K562 (cell line): Measurements from ENCODE around the gene AGFG1. TPM values are rescaled to one million over a fixed set of nuclear protein-coding genes. Genes with fewer than 3 reads are reported as not detected.

Experiments used
- ATAC-seq: fragments of 200-7000 bp; cut with Tn5 transposase; 3 replicates; pipeline ENCODE4 v1.9.1; 2020; ENCODE audit warnings: moderate library complexity
- BruUV-seq: library from RNA; stranded (reverse); fragments of 400-500 nt; replicated peaks from 2 replicates; lab custom pipeline; 2021; lab: Mats Ljungman, UMichigan
- CTCF ChIA-PET: fragments of 300-600 bp; formaldehyde crosslinking; extraction: SDS; loops from one replicate; lab custom pipeline; 2021; ENCODE audit warnings: low intra/inter-chr PET ratio; lab: Yijun Ruan, JAX
- POLR2A ChIA-PET: fragments of 300-600, 350-650 bp; sonication (Branson Sonifier 250); formaldehyde crosslinking; extraction: SDS; loops from one replicate; lab custom pipeline; 2021; ENCODE audit warnings: antibody characterized with exemption, inconsistent platforms; lab: Yijun Ruan, JAX
- DNase-seq, 4 experiments: peaks; one replicate each; pipeline versions ENCODE4 v3.0.0 to v3.0.0-alpha.2; 2011 to 2018; ENCODE audit warnings: low spot score in 3 of 4, mixed read lengths in 3 of 4; ENCODE audit errors: extremely low read depth in 1 of 4
- FAIRE-seq: peaks from 2 replicates; lab custom pipeline; 2011; peaks lifted over from hg19 to GRCh38; lab: Jason Lieb, UNC
- H2AFZ ChIP-seq: 2 replicates; pipeline ENCODE4 v1.6.0; 2011; ENCODE audit warnings: low read depth, low read length, control low read depth, inconsistent platforms
- H3K27ac ChIP-seq: fragments of 200-600 bp; 3 replicates; pipeline ENCODE4 v1.8.0; 2011; ENCODE audit warnings: low read depth, mild to moderate bottlenecking, control low read depth, inconsistent platforms, low read length, moderate library complexity, mixed read lengths; ENCODE audit errors: extremely low read depth
- H3K27me3 ChIP-seq, 2 experiments: fragments of 300-600 bp in 1 of 2; 2 replicates in 1 of 2; 3 replicates in 1 of 2; pipeline versions ENCODE4 v1.6.0 to v1.8.0; 2011; ENCODE audit warnings: inconsistent platforms in 2 of 2, low read length in 2 of 2, mild to moderate bottlenecking in 1 of 2, mixed read lengths in 1 of 2, moderate library complexity in 1 of 2; ENCODE audit not compliant: control insufficient read depth in 2 of 2, insufficient read depth in 2 of 2
- H3K36me3 ChIP-seq: fragments of 300-600 bp; 3 replicates; pipeline ENCODE4 v1.8.0; 2011; ENCODE audit warnings: mild to moderate bottlenecking, low read length, inconsistent platforms; ENCODE audit not compliant: control insufficient read depth, insufficient read depth
- H3K4me1 ChIP-seq, 2 experiments: fragments of 200-600 bp in 1 of 2; replicated peaks in 1 of 2; 2 replicates in 1 of 2; 3 replicates in 1 of 2; pipeline versions ENCODE4 v1.5.1 to v1.8.0; 2011; ENCODE audit warnings: inconsistent platforms in 2 of 2, low read length in 2 of 2, mild to moderate bottlenecking in 1 of 2, mixed read lengths in 1 of 2, moderate library complexity in 1 of 2; ENCODE audit not compliant: control insufficient read depth in 2 of 2, insufficient read depth in 2 of 2
- H3K4me2 ChIP-seq: 2 replicates; pipeline ENCODE4 v1.6.1; 2011; ENCODE audit warnings: low read length, control low read depth, inconsistent platforms, mixed read lengths; ENCODE audit not compliant: insufficient read depth
- H3K4me3 ChIP-seq: fragments of 200-600 bp; sonication (generic), shearing (Covaris generic); 2 replicates; pipeline ENCODE4 v1.5.1; 2016; ENCODE audit warnings: control low read depth, inconsistent platforms
- H3K79me2 ChIP-seq: fragments of 200-600 bp; 3 replicates; pipeline ENCODE4 v1.8.0; 2011; ENCODE audit warnings: low read length, inconsistent platforms; ENCODE audit not compliant: control insufficient read depth, insufficient read depth
- H3K9ac ChIP-seq, 2 experiments: 2 replicates each; pipeline versions ENCODE4 v1.6.0 to v1.6.1; 2011; ENCODE audit warnings: low read depth in 2 of 2, low read length in 2 of 2, control low read depth in 1 of 2, inconsistent platforms in 1 of 2, mild to moderate bottlenecking in 1 of 2, mixed read lengths in 1 of 2; ENCODE audit not compliant: insufficient read depth in 1 of 2
- H3K9me1 ChIP-seq: one replicate; pipeline ENCODE4 v1.6.0; 2011; ENCODE audit warnings: inconsistent platforms, mild to moderate bottlenecking, low read length, moderate library complexity; ENCODE audit not compliant: control insufficient read depth, insufficient read depth
- H3K9me3 ChIP-seq: replicated peaks from 2 replicates; pipeline ENCODE4 v1.5.1; 2011; ENCODE audit warnings: low read depth, low read length, inconsistent platforms; ENCODE audit not compliant: control insufficient read depth, insufficient read depth
- H4K20me1 ChIP-seq: replicated peaks from 2 replicates; pipeline ENCODE4 v1.6.1; 2011; ENCODE audit warnings: low read length, inconsistent platforms, mixed read lengths; ENCODE audit not compliant: control insufficient read depth, insufficient read depth
- CHD2 ChIP-seq: IDR thresholded peaks from 2 replicates; pipeline ENCODE4 v1.6.1; 2011; ENCODE audit warnings: low read depth, low read length
- CHD4 ChIP-seq: fragments of 200-600 bp; sonication (generic); IDR thresholded peaks from 3 replicates; pipeline ENCODE4 v1.6.1; 2012; ENCODE audit warnings: low read depth, mild to moderate bottlenecking, mixed read lengths, low read length, inconsistent platforms; ENCODE audit not compliant: insufficient read depth, insufficient replicate concordance, poor library complexity, severe bottlenecking
- KLF13 ChIP-seq: fragments of 450-650 bp; IDR thresholded peaks from 2 replicates; pipeline ENCODE4 v1.6.1; 2016; ENCODE audit warnings: missing genetic modification characterization, low read depth, mild to moderate bottlenecking, missing compliant biosample characterization, moderate library complexity, borderline replicate concordance
- PTRF ChIP-seq: fragments of 450-650 bp; IDR thresholded peaks from 2 replicates; pipeline ENCODE4 v1.6.1; 2016; ENCODE audit warnings: mild to moderate bottlenecking, missing genetic modification characterization, missing compliant biosample characterization
- SAFB2 ChIP-seq: fragments of 200-400 bp; formaldehyde crosslinking; IDR thresholded peaks from 2 replicates; pipeline ENCODE4 v1.6.1; 2018; ENCODE audit warnings: borderline replicate concordance, low read length, low read depth, moderate library complexity; ENCODE audit not compliant: severe bottlenecking
- ZNF174 ChIP-seq: fragments of 250-450 bp; sonication (Bioruptor Pico); IDR thresholded peaks from 2 replicates; pipeline ENCODE4 v1.4.0; 2020; ENCODE audit warnings: mild to moderate bottlenecking
- ZNF23 ChIP-seq: fragments of 250-450 bp; sonication (Bioruptor Pico); IDR thresholded peaks from 2 replicates; pipeline ENCODE4 v1.4.0; 2020; ENCODE audit warnings: mild to moderate bottlenecking
- WGBS: fragments of 100-300 bp; shearing (Covaris generic); methylation state at CpG from one replicate; pipeline ENCODE4 v1.1.6; 2016; ENCODE audit warnings: low coverage, mixed read lengths; ENCODE audit not compliant: insufficient coverage; ENCODE audit errors: missing lambda C conversion rate; 5-methylcytosine and 5-hydroxymethylcytosine counted together
- in situ Hi-C: fragments of 300-500 bp; cut with MboI; formaldehyde crosslinking; loops from 4 replicates; pipeline ENCODE4 v1.15.0; 2018; ENCODE audit warnings: inconsistent platforms, mixed read lengths
- intact Hi-C: fragments of 100-400 bp; cut with micrococcal nuclease; formaldehyde crosslinking; loops from 2 replicates; pipeline ENCODE4 v1.14.2; 2022
- polyA plus RNA-seq, 8 experiments: library from polyadenylated mRNA; depleted of rRNA in 4 of 8; stranded (reverse) in 5 of 8; unstranded in 3 of 8; fragments of >200 nt; fragmentation: Nextera tagmentation in 2 of 8; fragmentation: Illumina TruSeq in 1 of 8; extraction: Ambion mirVana in 2 of 8; extraction: Trizol in 1 of 8; gene quantifications; 2 replicates each; pipeline versions ENCODE4 v1.2.1 to v1.2.3, GENCODE V29; 2011 to 2014; ENCODE audit warnings: inconsistent platforms in 1 of 8, missing spikeins in 1 of 8
- total RNA-seq, 7 experiments: library from RNA; depleted of rRNA in 6 of 7; stranded (reverse); fragments of >200 nt in 6 of 7; fragmentation: Illumina TruSeq in 2 of 7; extraction: Trizol in 2 of 7; gene quantifications; 2 replicates each; pipeline versions ENCODE4 v1.2.1 to v1.2.3, GENCODE V29; 2011 to 2021; ENCODE audit warnings: low replicate concordance in 1 of 7
- TF ChIP-seq, protein P1 (sequence below): IDR thresholded peaks from 2 replicates; pipeline ENCODE4 v1.6.1; 2012; ENCODE audit warnings: low read depth, low read length, improper control_type of control experiment, borderline replicate concordance

Gene AGFG1
- total and polyA plus RNA-seq, 9 of the 15 experiments (the other 6 are each of a cell fraction or from before 2014, with no cell fraction given) = 11.2 to 97.5 (median 36.0) TPM

DNA sequence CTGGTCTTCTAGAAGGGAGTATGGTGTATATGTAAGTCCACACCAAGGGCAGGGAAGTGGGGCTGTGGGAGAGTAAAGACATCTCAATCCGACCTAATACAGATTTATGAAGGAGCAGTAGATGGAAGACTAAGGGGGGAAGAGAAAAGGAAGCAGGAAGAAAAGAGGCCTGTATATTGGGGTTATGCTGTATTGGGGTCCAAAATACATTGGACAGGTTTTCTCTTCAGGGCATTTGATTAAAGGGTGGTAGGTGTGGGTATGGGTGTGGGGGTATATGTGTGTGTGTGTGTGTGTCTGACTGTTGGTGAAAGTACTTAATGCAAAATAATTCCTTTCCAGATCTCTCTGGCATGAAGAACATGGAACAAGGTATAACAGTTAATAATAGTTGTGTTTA, 93.1 kb downstream of the AGFG1 start:
- H3K79me2 ChIP-seq = no peaks in the 10 kb centered on the region
- no peak for TF ChIP-seq KLF13 (tag)
- no peak for TF ChIP-seq ZNF23 (CRISPR knock-in tag)
- TF ChIP-seq CHD4 = no peak
- TF ChIP-seq CHD2 = no peak
- no peak for TF ChIP-seq ZNF174 (CRISPR knock-in tag)
- TF ChIP-seq, protein P1, sequence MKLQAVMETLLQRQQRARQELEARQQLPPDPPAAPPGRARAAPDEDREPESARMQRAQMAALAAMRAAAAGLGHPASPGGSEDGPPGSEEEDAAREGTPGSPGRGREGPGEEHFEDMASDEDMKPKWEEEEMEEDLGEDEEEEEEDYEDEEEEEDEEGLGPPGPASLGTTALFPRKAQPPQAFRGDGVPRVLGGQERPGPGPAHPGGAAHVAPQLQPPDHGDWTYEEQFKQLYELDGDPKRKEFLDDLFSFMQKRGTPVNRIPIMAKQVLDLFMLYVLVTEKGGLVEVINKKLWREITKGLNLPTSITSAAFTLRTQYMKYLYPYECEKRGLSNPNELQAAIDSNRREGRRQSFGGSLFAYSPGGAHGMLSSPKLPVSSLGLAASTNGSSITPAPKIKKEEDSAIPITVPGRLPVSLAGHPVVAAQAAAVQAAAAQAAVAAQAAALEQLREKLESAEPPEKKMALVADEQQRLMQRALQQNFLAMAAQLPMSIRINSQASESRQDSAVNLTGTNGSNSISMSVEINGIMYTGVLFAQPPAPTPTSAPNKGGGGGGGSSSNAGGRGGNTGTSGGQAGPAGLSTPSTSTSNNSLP = no peak
- TF ChIP-seq PTRF (tag) = no peak
- TF ChIP-seq SAFB2 = no peak
- no peaks in the 10 kb centered on the region for H3K9me1 ChIP-seq
- 63% methylated on average over 1 of the region's 1 CpG for WGBS
- POLR2A ChIA-PET = no interaction called here
- CTCF ChIA-PET = no interaction called here
- no TSS peak for BruUV-seq
- no peaks in the 10 kb centered on the region for H3K4me1 ChIP-seq
- DNase-seq = no peak
- no peak overlapping the region for H3K9ac ChIP-seq
- H3K36me3 ChIP-seq = no peaks in the 10 kb centered on the region
- no peak for ATAC-seq
- H3K4me2 ChIP-seq = no peak overlapping the region
- in situ Hi-C loops (no loop called here), intact Hi-C loops (no loop called here)
- no peak overlapping the region for H3K27ac ChIP-seq
- no peak overlapping the region for H2AFZ ChIP-seq
- H3K27me3 ChIP-seq = no peaks in the 10 kb centered on the region
- H4K20me1 ChIP-seq = no peaks in the 10 kb centered on the region
- H3K9me3 ChIP-seq = no peaks in the 10 kb centered on the region
- H3K4me3 ChIP-seq = no peak overlapping the region
- FAIRE-seq = no peak
